ENCODE results near the gene CILP.

CILP gene

DNA sequence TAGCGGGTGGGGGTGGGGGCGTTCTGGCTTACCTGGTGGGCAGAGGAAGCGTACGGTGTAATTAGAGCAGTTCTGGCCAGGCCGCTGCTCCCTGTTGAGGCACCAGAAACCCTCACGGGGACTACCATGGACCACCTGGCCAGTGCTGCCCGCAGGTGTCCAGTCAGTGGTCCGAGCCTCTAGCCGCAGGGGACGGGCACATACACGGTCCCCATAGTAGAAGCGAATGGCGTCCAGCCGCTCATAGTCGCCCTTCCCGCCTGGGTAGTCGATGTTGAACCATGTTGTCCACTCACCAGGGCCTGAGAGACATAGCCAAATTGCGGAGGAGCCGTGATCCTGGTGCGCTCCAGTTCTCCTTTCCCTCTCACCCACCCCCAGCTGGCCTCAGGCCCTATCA lies 4.5 kb downstream of the CILP start:
- TF ChIP-seq EZH2phosphoT487 (conservative IDR thresholded peaks at IDR 0.05; ENCODE audit: low read length) = no peak
- TF ChIP-seq, protein P1, sequence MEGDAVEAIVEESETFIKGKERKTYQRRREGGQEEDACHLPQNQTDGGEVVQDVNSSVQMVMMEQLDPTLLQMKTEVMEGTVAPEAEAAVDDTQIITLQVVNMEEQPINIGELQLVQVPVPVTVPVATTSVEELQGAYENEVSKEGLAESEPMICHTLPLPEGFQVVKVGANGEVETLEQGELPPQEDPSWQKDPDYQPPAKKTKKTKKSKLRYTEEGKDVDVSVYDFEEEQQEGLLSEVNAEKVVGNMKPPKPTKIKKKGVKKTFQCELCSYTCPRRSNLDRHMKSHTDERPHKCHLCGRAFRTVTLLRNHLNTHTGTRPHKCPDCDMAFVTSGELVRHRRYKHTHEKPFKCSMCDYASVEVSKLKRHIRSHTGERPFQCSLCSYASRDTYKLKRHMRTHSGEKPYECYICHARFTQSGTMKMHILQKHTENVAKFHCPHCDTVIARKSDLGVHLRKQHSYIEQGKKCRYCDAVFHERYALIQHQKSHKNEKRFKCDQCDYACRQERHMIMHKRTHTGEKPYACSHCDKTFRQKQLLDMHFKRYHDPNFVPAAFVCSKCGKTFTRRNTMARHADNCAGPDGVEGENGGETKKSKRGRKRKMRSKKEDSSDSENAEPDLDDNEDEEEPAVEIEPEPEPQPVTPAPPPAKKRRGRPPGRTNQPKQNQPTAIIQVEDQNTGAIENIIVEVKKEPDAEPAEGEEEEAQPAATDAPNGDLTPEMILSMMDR (IDR thresholded peaks at IDR 0.05; ENCODE audit: insufficient read depth, low read length, poor library complexity, severe bottlenecking) = no peak
- H3K27me3 ChIP-seq (ENCODE audit: low read length) = no peaks in the 10 kb centered on the region
- no peaks in the 10 kb centered on the region for H3K36me3 ChIP-seq (ENCODE audit: low read length)
- no peak overlapping the region for H3K27ac ChIP-seq (ENCODE audit: low read depth, low read length)
- no peak overlapping the region for H3K9ac ChIP-seq (ENCODE audit: low read length)
- H3K4me3 ChIP-seq (ENCODE audit: insufficient read depth, low read length, poor library complexity, severe bottlenecking) = no peak overlapping the region
- no peak overlapping the region for H2AFZ ChIP-seq (ENCODE audit: low read depth, low read length, severe bottlenecking)
- no peaks in the 10 kb centered on the region for H3K9me2 ChIP-seq (replicated peaks; ENCODE audit: insufficient read depth, low read length)
- H3K4me2 ChIP-seq (ENCODE audit: low read depth, low read length, poor library complexity, severe bottlenecking) = no peak overlapping the region
- H3F3A ChIP-seq (ENCODE audit: insufficient read depth) = no peaks in the 10 kb centered on the region
- H4K20me1 ChIP-seq (ENCODE audit: low read depth, low read length) = no peaks in the 10 kb centered on the region
- no peaks in the 10 kb centered on the region for H3K9me3 ChIP-seq (ENCODE audit: insufficient read depth, low read length)
- no peaks in the 10 kb centered on the region for H3K79me2 ChIP-seq (ENCODE audit: insufficient read depth, low read length)

DNA sequence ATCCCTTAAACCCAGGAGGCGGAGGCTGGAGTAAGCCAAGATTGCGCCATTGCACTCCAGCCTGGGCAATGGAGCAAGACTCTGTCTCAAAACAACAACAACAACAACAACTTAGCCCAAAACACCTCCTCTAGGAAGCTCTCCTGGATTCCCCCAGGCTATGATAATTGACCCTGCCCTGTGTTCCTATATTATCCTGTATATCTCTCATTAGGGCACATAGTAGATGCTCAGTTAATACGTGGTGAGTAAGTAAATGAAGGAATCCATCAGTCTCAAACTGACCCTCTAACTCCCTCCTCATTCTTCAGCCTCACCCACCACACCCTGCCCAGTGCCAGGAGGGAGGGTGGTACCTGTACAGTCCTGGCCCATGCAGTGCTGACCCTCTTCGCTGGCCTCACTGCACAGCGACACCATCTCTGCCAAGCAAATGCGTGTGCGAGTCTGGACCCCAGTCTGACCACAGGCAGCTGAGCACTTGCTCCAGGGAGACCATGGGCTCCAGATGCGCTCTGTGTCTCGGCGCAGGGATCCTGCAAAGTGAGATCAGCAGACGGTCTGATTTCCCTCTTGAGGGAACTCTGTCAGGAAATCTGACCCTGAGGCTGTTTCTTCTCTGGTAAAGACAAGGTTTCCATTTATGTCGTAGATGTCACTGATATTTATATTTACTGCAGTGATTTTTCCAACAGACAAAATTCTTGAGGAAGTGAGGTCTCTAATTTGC lies 6.2 kb downstream of the CILP start:
- TF ChIP-seq EZH2phosphoT487 (conservative IDR thresholded peaks at IDR 0.05; ENCODE audit: low read length) = no peak
- TF ChIP-seq, protein P1 (IDR thresholded peaks at IDR 0.05; ENCODE audit: insufficient read depth, low read length, poor library complexity, severe bottlenecking) = no peak
- no peak overlapping the region for H3K9ac ChIP-seq (ENCODE audit: low read length)
- H4K20me1 ChIP-seq (ENCODE audit: low read depth, low read length) = no peaks in the 10 kb centered on the region
- H3K4me2 ChIP-seq (ENCODE audit: low read depth, low read length, poor library complexity, severe bottlenecking) = no peak overlapping the region
- no peaks in the 10 kb centered on the region for H3K36me3 ChIP-seq (ENCODE audit: low read length)
- H3K79me2 ChIP-seq (ENCODE audit: insufficient read depth, low read length) = no peaks in the 10 kb centered on the region
- H3K9me3 ChIP-seq (ENCODE audit: insufficient read depth, low read length) = no peaks in the 10 kb centered on the region
- H3K4me3 ChIP-seq (ENCODE audit: insufficient read depth, low read length, poor library complexity, severe bottlenecking) = no peak overlapping the region
- H2AFZ ChIP-seq (ENCODE audit: low read depth, low read length, severe bottlenecking) = no peak overlapping the region
- no peaks in the 10 kb centered on the region for H3K9me2 ChIP-seq (replicated peaks; ENCODE audit: insufficient read depth, low read length)
- H3K27ac ChIP-seq (ENCODE audit: low read depth, low read length) = no peak overlapping the region
- H3K27me3 ChIP-seq (ENCODE audit: low read length) = no peaks in the 10 kb centered on the region
- no peaks in the 10 kb centered on the region for H3F3A ChIP-seq (ENCODE audit: insufficient read depth)

DNA sequence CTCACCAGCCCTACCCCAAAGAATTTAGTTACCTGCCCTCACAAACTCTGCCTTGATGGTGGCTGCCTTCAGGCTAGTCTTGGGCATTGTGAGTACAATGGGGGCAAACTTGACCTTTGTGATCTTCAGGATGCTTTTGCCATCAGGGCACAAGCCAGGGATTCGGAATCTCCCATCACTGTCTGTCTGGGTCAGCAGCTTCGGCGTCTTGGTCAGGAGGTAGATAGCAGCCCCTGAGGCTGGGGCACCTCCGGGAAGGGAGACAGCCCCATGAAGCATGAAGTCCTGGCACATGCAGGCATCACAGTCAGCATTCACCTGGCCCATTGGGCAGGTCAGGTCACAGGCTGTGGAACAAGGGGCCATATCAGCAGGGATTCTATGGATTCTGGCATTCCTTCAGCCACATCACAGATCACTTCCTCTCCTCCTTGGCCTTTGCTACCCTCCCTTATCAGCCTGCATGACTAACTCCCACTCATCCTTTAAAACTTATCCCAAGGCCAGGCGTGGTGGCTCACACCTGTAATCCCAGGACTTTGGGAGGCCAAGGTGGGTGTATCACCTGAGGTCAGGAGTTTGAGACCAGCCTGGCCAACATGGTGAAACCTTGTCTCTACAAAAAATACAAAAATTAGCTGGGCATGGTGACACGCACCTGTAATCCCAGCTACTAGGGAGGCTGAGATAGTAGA lies 6.9 kb downstream of the CILP start:
- Histone ChIP-seq H3K27me3 (ENCODE audit: low read length) (no peaks in the 10 kb centered on the region), H2AFZ (ENCODE audit: low read depth, low read length, severe bottlenecking) (no peak overlapping the region), H3F3A (ENCODE audit: insufficient read depth) (no peaks in the 10 kb centered on the region), H3K4me3 (ENCODE audit: insufficient read depth, low read length, poor library complexity, severe bottlenecking) (no peak overlapping the region), H4K20me1 (ENCODE audit: low read depth, low read length) (no peaks in the 10 kb centered on the region), H3K9me2 (replicated peaks; ENCODE audit: insufficient read depth, low read length) (no peaks in the 10 kb centered on the region), H3K36me3 (ENCODE audit: low read length) (no peaks in the 10 kb centered on the region), H3K4me2 (ENCODE audit: low read depth, low read length, poor library complexity, severe bottlenecking) (no peak overlapping the region), H3K9me3 (ENCODE audit: insufficient read depth, low read length) (no peaks in the 10 kb centered on the region), H3K79me2 (ENCODE audit: insufficient read depth, low read length) (no peaks in the 10 kb centered on the region), H3K27ac (ENCODE audit: low read depth, low read length) (no peak overlapping the region), H3K9ac (ENCODE audit: low read length) (no peak overlapping the region)
- no peak for TF ChIP-seq EZH2phosphoT487 (conservative IDR thresholded peaks at IDR 0.05; ENCODE audit: low read length)
- TF ChIP-seq, protein P1 (IDR thresholded peaks at IDR 0.05; ENCODE audit: insufficient read depth, low read length, poor library complexity, severe bottlenecking) = no peak

Measured in SU-DHL-6 (cell line).